Peyer's patch (tissue), 4 donors: ENCODE data around the gene PTCD2. TPM values are rescaled to one million over a fixed set of nuclear protein-coding genes. Genes with fewer than 3 reads are reported as not detected.
A peak's percentile ranks its signal among the peaks of the same experiment; 100 is the strongest.

Source experiments
- DNase-seq, 3 donors: peaks; one replicate each; pipeline ENCODE4 v3.0.0-alpha.2; 2017 to 2019
- H3K27ac ChIP-seq, 4 donors: fragments of 200-600 bp; sonication (generic); one replicate each; pipeline ENCODE4 v1.5.1; 2016 to 2019
- H3K27me3 ChIP-seq, 2 donors: fragments of 200-600 bp; sonication (generic); one replicate each; pipeline ENCODE4 v1.5.1; 2019
- H3K36me3 ChIP-seq, 3 donors: fragments of 200-600 bp; sonication (generic); one replicate each; pipeline ENCODE4 v1.5.1; 2016 to 2019
- H3K4me1 ChIP-seq, 4 donors: fragments of 200-600 bp; sonication (generic); one replicate each; pipeline ENCODE4 v1.5.1; 2016 to 2019
- H3K4me3 ChIP-seq, 4 donors: fragments of 200-600 bp; sonication (generic); 1 replicate in 3 of 4; 2 replicates in 1 of 4; pipeline ENCODE4 v1.5.1; 2016 to 2019; ENCODE audit warnings: mild to moderate bottlenecking in 1 of 4
- H3K9me3 ChIP-seq, 4 donors: fragments of 200-600 bp; sonication (generic); one replicate each; pipeline ENCODE4 v1.5.1; 2016 to 2019; ENCODE audit warnings: mild to moderate bottlenecking in 1 of 4
- CTCF ChIP-seq, 6 experiments: fragments of 450-650 bp in 4 of 6; fragments of 200-600 bp in 2 of 6; sonication (generic) in 1 of 6; IDR thresholded peaks; one replicate each; pipeline ENCODE4 v1.5.1; 2017 to 2019; ENCODE audit warnings: antibody characterized with exemption in 6 of 6, mild to moderate bottlenecking in 3 of 6, moderate library complexity in 1 of 6
- POLR2A ChIP-seq, 2 donors: fragments of 450-650 bp; IDR thresholded peaks; one replicate each; pipeline ENCODE4 v1.5.1; 2017; ENCODE audit warnings: antibody characterized with exemption in 2 of 2, mild to moderate bottlenecking in 2 of 2, moderate library complexity in 2 of 2
- total RNA-seq, 4 donors: library from RNA; depleted of rRNA; stranded (reverse); fragments of >200 nt; gene quantifications; one replicate each; pipeline ENCODE4 v1.1.0, GENCODE V29; 2016

PTCD2 gene
- total RNA-seq, 4 donors from 2014 or later: 4.0 to 13.2 (median 8.7) TPM

GRCh38 chr5:72324189-72324825, 4.1 kb downstream of the PTCD2 start:
- Histone ChIP-seq H3K9me3 (no peaks in the 10 kb centered on the region), H3K27me3 (no peaks in the 10 kb centered on the region), H3K36me3 (peaks cover 0 to 23% (median 0%) of the 10 kb centered on the region in 3 donors), H3K4me3 (no peak overlapping the region), H3K27ac (no peak overlapping the region), H3K4me1 (peaks cover 0 to 9% (median 3%) of the 10 kb centered on the region in 4 donors)
- DNase-seq: no peak
- TF ChIP-seq POLR2A (IDR thresholded peaks at IDR 0.05): no peak
- no peak for TF ChIP-seq CTCF (IDR thresholded peaks at IDR 0.05)

- Histone ChIP-seq H3K27ac (peak overlapping the region in 1 of 4 donors; percentile 5), H3K4me3 (no peak overlapping the region), H3K36me3 (peaks cover 0 to 27% (median 0%) of the 10 kb centered on the region in 3 donors), H3K9me3 (no peaks in the 10 kb centered on the region), H3K27me3 (no peaks in the 10 kb centered on the region), H3K4me1 (peaks cover 0 to 7% (median 0%) of the 10 kb centered on the region in 4 donors)
- no peak for TF ChIP-seq POLR2A (IDR thresholded peaks at IDR 0.05)
- no peak for TF ChIP-seq CTCF (IDR thresholded peaks at IDR 0.05)
- DNase-seq: no peak
Measured at GRCh38 chr5:72325566-72326305, 5.6 kb downstream of the PTCD2 start.

- Histone ChIP-seq H3K27me3 (no peaks in the 10 kb centered on the region), H3K9me3 (no peaks in the 10 kb centered on the region), H3K36me3 (peaks cover 0 to 27% (median 0%) of the 10 kb centered on the region in 3 donors), H3K4me3 (no peak overlapping the region), H3K27ac (peak overlapping the region in 1 of 4 donors; percentile 5), H3K4me1 (peaks cover 0 to 1% (median 0%) of the 10 kb centered on the region in 4 donors)
- no peak for DNase-seq
- TF ChIP-seq POLR2A (IDR thresholded peaks at IDR 0.05) (no peak), CTCF (IDR thresholded peaks at IDR 0.05) (no peak)
Measured at GRCh38 chr5:72326306-72326649, 6.1 kb downstream of the PTCD2 start.

- no peaks in the 10 kb centered on the region for H3K4me1 ChIP-seq
- H3K4me3 ChIP-seq: no peak overlapping the region
- TF ChIP-seq POLR2A (IDR thresholded peaks at IDR 0.05) (no peak), CTCF (IDR thresholded peaks at IDR 0.05) (no peak)
- no peak overlapping the region for H3K27ac ChIP-seq
- no peak for DNase-seq
- peaks cover 0 to 31% (median 0%) of the 10 kb centered on the region in 3 donors for H3K36me3 ChIP-seq
- no peaks in the 10 kb centered on the region for H3K9me3 ChIP-seq
- H3K27me3 ChIP-seq: no peaks in the 10 kb centered on the region
Measured at GRCh38 chr5:72328172-72328571, 8.0 kb downstream of the PTCD2 start.

GRCh38 chr5:72330712-72331111, 10.5 kb downstream of the PTCD2 start:
- no peaks in the 10 kb centered on the region for H3K9me3 ChIP-seq
- H3K27ac ChIP-seq: no peak overlapping the region
- peaks cover 0 to 30% (median 0%) of the 10 kb centered on the region in 3 donors for H3K36me3 ChIP-seq
- no peaks in the 10 kb centered on the region for H3K27me3 ChIP-seq
- no peaks in the 10 kb centered on the region for H3K4me1 ChIP-seq
- DNase-seq: no peak
- no peak overlapping the region for H3K4me3 ChIP-seq
- TF ChIP-seq POLR2A (IDR thresholded peaks at IDR 0.05): no peak
- TF ChIP-seq CTCF (IDR thresholded peaks at IDR 0.05): no peak
